ENCODE results near the gene NAT16.
"Not testable (repeated sequence)": the region's sequence is repeated elsewhere in the genome, so short reads cannot be mapped to it uniquely, and the experiment has no call there.

Gene NAT16

GRCh38 chr7:101201695-101202602, 21.9 kb upstream of the NAT16 start:
- DNase-seq (ENCODE audit: low spot score) = no peak

- DNase-seq (ENCODE audit: low spot score) = no peak
Measured at GRCh38 chr7:101200862-101201599, 20.9 kb upstream of the NAT16 start, which contains the start of gene MOGAT3. MOGAT3 (minus strand) TSS chr7:101201036; CDS start chr7:101200854, 182 bp downstream.

GRCh38 chr7:101200504-101200861, 20.4 kb upstream of the NAT16 start:
- no peak for DNase-seq (ENCODE audit: low spot score)

GRCh38 chr7:101199522-101199921, 19.4 kb upstream of the NAT16 start:
- DNase-seq (ENCODE audit: low spot score) = not testable (repeated sequence)

- DNase-seq (ENCODE audit: low spot score) = no peak
Measured at GRCh38 chr7:101198476-101198875, 18.4 kb upstream of the NAT16 start.

GRCh38 chr7:101197991-101198390, 17.9 kb upstream of the NAT16 start:
- no peak for DNase-seq (ENCODE audit: low spot score)

GRCh38 chr7:101195884-101196283, 15.8 kb upstream of the NAT16 start:
- no peak for DNase-seq (ENCODE audit: low spot score)

- no peak for DNase-seq (ENCODE audit: low spot score)
Measured at GRCh38 chr7:101189109-101189508, 9.0 kb upstream of the NAT16 start.

- no peak for DNase-seq (ENCODE audit: low spot score)
Measured at GRCh38 chr7:101186844-101187428, 6.8 kb upstream of the NAT16 start.

- DNase-seq (ENCODE audit: low spot score) = no peak
Measured at GRCh38 chr7:101186194-101186593, 6.1 kb upstream of the NAT16 start.

- DNase-seq (ENCODE audit: low spot score) = peak; percentile 54
Measured at GRCh38 chr7:101185258-101185839, 5.3 kb upstream of the NAT16 start.

- no peak for DNase-seq (ENCODE audit: low spot score)
Measured at GRCh38 chr7:101179713-101180112, 380 bp downstream of the NAT16 start.

- DNase-seq (ENCODE audit: low spot score) = no peak
Measured at GRCh38 chr7:101179117-101179516, 976 bp downstream of the NAT16 start.

GRCh38 chr7:101177644-101178043, 2.4 kb downstream of the NAT16 start:
- DNase-seq (ENCODE audit: low spot score) = no peak

GRCh38 chr7:101175664-101176063, 4.4 kb downstream of the NAT16 start:
- no peak for DNase-seq (ENCODE audit: low spot score)

- no peak for DNase-seq (ENCODE audit: low spot score)
Measured at GRCh38 chr7:101174322-101174854, 5.7 kb downstream of the NAT16 start.

- peak; percentile 66 for DNase-seq (ENCODE audit: low spot score)
Measured at GRCh38 chr7:101173752-101174244, 6.3 kb downstream of the NAT16 start.

GRCh38 chr7:101172854-101173751, 7.0 kb downstream of the NAT16 start:
- peak; percentile 90 for DNase-seq (ENCODE audit: low spot score)

GRCh38 chr7:101172005-101172853, 7.9 kb downstream of the NAT16 start:
- no peak for DNase-seq (ENCODE audit: low spot score)

- DNase-seq (ENCODE audit: low spot score) = no peak
Measured at GRCh38 chr7:101171442-101171837, 8.7 kb downstream of the NAT16 start.
